OCI-LY1 (cell line): ENCODE results near the gene YWHAQ.

Experiments
- CTCF ChIP-seq: fragments of 200-600 bp; sonication (generic), shearing (Covaris generic); IDR thresholded peaks from 2 replicates; pipeline ENCODE4 v1.5.1; 2017; ENCODE audit warnings: mild to moderate bottlenecking, antibody characterized with exemption, low read length, moderate library complexity, mixed read lengths
- EZH2 ChIP-seq: fragments of 200-600 bp; sonication (generic), shearing (Covaris generic); IDR thresholded peaks from 2 replicates; pipeline ENCODE4 v1.8.0; 2017; ENCODE audit warnings: borderline replicate concordance, mixed run types, mild to moderate bottlenecking, antibody characterized with exemption, low read length, moderate library complexity, mixed read lengths

- TF ChIP-seq CTCF (no peak), EZH2 (no peak)
These were observed 94.3 kb downstream of the YWHAQ start for GRCh38 chr2:9536504-9536903.
